Left kidney (tissue), 2 donors: ENCODE results near the gene IQCK. TPM values are rescaled to one million over a fixed set of nuclear protein-coding genes. Genes with fewer than 3 reads are reported as not detected.
A peak's percentile ranks its signal among the peaks of the same experiment; 100 is the strongest.

ENCODE experiments used
- DNase-seq: peaks from one replicate; pipeline ENCODE4 v3.0.0-alpha.2; 2013
- polyA plus RNA-seq: library from polyadenylated mRNA; unstranded; fragments of 120-200 nt; gene quantifications from one replicate; pipeline ENCODE4 v1.2.1, GENCODE V29; 2013; ENCODE audit not compliant: insufficient read length

Gene IQCK
- polyA plus RNA-seq, 1 donor: 44.7 TPM

GRCh38 chr16:19802612-19803011 is 84.5 kb downstream of the IQCK start:
- no peak for DNase-seq

DNA sequence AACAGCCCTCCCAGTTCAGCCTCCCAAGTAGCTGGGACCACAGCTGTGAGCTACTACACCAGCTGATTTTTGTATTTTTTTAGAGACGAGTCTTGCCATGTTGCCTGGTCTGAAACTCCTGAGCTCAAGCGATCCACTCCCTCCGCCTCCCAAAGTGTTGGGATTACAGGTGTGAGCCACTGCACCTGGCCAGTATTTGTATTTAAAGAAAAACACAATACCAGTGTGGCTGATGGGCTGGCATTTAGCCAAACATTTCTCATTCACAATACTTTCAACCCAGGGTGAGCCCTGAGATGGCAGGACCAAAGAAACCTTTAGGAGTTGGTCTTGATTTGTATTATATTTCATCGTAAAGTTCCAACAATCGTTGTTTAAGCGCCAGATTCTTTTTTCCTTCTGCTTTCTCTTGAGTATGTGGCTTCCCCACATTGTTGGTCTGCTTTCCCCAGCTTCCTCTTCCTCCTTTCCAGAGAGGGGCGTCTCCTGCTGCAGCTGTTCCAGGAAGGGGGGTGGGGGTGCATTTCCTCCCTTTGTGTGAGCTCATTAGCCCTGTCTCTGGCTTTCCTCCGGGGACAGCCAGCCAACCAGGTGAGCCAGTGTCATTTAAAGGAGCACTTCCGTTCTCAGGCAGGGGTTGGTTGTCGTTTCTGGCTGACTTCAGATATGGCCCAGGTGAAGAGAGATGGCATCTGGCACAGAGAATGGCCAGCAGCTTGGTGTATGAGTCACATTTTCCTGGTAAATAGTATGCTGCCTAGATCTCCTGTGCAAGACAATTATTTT is 86.7 kb downstream of the IQCK start:
- DNase-seq: no peak

- no peak for DNase-seq
Measured at GRCh38 chr16:19805459-19806162, 87.5 kb downstream of the IQCK start.

- no peak for DNase-seq
Measured at GRCh38 chr16:19808061-19808641, 90.1 kb downstream of the IQCK start.

DNA sequence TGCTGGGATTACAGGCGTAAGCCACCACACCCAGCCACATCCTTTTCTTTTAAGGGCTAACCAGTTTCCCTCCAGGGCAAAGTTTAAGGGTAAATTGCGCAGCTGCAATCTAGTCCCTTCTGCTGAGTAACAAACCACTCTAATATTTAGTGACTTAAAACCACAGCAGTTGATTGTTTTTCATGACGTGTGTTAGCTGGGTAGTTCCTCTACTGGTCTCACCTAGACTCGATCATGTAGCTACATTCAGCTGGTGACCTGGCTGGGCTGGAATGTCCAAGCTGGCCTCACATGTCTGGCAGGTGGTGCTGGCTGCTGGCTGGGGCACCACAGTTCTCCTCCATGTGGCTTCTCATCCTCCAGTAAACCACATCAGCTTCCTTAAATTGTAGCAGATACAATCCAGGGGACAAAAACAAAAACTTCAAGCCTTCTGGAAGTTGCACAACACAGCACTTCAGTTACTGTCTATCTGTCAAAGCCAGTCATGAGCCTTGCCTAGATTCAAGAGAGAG is 91.1 kb downstream of the IQCK start:
- no peak for DNase-seq

DNA sequence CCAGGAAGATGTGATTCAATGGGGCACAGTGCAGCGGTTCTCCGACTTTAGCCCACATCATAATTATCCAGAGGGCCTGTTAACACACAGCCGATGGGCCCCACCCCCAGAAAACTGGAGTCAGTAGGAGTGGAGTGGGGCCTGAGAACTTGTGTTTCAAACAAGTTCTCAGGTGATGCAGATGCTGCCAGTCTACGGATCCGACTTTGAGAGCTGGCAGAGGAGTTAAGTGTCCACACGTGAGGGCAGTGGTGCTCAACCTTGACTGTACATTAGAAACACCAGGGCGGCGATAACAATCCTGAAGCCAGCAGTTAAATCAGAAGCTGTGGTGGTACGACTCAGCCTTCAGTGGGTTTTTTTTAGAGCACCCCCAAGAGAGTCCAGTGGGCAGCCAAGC is 91.6 kb downstream of the IQCK start:
- DNase-seq: no peak

DNA sequence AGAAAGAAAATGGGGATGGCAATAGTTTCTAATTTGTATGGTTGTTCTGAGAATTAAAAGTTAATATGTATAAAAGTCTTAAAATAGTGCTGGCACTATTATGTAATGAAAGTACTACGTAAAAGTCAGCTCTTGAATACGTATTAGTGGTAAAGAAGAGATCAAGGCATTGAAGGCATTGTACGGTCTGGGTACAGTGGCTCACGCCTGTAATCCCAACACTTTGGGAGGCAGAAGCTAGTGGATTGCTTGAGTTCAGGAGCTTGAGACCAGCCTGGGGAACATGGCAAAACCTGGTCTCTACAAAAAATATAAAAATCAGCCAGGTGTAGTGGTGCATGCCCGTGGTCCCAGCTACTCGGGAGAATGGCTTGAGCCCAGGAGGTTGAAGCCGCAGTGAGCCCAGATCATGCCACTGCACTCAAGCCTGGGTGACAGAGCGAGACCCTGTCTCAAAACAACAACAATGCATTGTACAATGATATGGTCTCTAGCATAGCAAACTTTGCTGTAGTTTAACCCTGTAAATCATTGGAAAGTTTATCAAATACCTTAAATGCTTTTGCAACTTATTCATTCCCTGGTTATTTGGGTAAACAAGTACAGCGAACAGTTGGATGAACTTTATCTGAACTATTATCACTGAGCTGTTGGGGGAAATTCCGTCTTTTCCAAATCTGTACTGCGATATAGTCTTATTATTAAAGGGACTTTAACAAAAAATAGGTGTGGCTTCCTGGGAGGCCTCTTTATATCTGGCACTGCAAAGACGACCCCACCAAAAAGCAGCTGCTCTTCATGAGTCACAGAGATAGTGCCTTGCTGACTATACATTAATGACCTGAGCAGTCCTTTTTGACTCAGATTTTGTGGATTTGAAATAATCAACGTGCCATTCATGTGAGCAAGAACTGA is 93.0 kb downstream of the IQCK start:
- peak; percentile 31 for DNase-seq

GRCh38 chr16:19812986-19813385 is 94.9 kb downstream of the IQCK start:
- no peak for DNase-seq

- DNase-seq: no peak
Measured at GRCh38 chr16:19815418-19815817, 97.3 kb downstream of the IQCK start.

- no peak for DNase-seq
Measured at GRCh38 chr16:19817122-19817521, 99.1 kb downstream of the IQCK start.

DNA sequence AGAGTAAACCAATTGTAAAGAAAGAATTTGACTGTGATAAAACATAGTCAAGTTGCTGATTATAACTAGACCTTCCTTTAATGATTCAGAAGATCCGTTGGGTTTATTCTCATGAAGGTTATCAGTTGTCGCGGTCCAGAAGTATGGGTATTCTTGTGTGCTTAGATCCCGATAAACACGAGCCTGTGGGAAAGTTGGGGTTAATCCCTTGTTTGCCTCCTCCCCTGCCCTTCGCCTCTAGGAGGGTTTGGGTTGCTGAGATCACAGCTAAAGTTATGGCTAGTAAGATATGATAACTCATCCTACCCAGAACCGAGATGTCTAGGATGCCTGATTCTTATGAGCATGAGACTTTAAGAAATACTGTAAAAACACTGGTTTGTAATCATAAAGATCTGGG is 99.8 kb downstream of the IQCK start:
- no peak for DNase-seq

DNA sequence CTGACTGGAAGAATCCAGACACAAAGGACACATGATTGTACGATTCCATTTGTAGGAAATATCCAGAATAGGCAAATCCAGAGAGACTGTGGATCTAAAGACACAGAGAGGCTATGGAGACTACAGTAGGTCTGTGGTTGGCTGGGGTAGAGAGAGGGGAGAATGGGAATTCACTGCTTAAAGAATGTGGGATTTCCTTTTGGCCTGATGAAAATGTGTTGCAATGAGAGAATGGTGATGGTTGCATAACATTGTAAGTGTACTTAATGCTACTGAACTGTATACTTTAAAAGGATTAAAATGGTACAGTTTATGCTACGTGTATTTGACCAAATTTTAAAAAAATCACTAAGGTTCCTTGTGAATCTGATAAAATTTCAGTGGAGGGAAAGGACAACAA is 104.5 kb downstream of the IQCK start:
- no peak for DNase-seq

DNA sequence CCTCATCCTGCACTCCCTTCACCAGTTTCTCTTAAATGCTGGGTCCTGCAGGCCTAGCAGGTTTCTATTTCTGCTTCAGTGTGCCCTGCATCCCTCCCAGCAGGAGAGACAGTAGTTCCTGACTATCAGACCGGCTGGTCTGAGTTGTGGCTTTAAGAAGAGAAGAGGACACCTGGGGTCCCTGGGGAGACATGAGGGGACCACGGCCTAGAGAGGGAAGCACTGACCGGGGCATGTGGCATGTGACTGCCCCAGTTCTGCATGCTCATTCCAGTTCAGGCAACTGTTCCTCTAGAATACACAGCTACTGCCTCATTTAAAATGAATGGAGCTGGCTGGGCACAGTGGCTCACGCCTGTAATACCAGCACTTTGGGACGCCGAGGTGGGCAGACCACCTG is 105.3 kb downstream of the IQCK start:
- DNase-seq: no peak

DNA sequence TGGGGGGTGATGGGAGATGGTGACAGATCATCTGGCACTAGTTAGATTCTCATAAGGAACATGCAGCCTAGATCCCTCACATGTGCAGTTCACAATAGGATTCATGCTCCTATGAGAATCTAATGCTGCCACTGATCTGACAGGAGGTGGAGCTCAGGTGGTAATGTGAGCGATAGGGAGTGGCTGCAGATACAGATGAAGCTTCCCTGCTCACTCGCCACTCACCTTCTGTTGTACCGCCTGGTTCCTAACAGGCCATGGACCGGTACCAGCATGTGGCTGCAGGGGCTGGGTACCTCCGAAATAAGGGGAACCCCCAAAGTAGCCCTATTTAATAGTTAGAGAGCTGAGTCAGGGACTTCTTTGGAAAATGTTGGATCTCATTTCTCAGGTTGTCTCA is 106.1 kb downstream of the IQCK start:
- no peak for DNase-seq

DNA sequence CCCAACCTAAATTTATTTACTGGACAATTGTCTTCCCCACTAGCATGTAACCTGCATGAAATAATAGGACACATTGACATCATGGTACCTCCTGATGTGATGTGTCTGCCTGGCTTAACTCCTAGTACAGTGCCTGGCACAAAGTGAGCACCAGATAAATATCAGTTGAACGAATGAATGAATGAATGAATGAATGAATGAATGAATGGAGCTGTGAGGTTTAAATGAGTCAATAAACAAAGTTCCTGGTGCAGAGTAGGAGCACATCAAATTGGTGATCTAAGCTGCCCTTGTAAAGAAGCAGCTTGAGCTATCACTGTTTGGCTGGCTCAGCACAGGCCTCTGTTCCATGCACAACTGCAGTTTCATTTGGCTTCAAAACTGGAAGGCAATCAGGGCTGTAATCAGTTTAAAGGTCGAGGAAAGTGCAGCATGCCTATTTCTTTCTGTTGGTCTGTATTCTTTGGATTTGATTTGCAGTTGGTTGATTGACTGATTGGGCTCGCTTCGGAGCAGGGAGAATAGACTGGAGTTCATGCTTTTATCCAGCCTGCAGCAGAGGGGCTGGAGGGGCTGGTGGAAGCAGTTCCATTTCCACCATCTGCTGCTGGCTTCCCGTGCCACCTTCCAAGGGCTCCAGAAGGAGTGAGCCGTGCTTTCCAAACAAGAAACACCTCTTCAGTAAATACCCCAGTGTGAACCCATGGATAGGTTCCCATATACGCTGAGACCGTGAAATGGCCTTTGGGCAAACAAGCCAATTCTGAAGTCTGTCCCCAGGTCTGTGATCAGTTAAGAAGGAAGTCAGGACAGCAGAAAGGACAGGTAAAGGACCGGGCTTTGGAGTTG is 112.0 kb downstream of the IQCK start:
- no peak for DNase-seq

DNA sequence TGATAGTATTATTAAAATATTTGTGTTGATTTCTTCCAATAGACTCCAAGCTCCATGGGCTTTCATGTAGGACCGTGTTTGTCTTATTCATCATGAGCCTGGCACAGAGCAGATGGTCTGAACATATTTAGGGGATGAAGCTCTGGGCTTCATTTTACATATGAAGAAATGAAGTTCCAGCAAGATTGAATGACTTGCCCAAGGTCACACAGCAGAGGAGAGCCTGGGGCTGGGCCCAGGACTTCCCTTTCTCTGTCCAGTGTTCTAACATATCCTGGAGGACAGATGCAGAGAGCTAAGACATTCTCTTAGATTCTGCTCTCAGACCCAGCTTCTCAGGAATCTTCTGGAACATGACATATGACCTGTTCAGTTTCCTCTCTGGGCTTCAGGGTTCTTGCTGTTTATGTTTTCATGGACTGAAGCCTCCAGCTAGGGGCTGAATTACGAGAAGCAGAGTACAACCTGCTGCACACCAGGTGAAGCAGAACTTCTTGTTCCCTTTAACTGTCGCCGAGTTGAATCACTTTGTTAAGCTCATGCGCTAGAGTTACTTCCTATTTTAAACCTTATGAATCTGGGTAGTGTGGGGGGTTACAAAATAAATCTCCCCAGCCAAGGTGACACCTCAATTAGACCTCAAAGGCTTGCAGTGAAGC is 113.0 kb downstream of the IQCK start:
- DNase-seq: no peak

DNA sequence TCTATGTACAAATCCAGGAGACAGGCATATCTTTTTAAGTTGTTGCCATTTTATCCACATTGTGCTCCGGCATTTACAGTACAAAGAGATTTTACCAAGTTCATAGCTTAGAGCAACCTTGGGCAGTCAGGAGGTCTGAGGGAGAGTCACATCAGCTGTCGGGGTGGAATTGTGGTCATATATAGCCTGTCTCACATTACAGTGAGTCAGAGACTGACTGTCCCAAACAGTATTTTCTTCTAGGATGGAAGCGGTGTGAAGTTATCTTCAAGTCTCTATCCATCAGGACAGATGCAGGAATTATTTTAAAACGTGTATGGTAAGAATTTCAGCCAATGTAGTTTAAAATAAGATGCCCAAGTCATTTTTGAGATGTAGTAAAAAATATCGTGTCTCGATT is 113.6 kb downstream of the IQCK start:
- DNase-seq: no peak

DNA sequence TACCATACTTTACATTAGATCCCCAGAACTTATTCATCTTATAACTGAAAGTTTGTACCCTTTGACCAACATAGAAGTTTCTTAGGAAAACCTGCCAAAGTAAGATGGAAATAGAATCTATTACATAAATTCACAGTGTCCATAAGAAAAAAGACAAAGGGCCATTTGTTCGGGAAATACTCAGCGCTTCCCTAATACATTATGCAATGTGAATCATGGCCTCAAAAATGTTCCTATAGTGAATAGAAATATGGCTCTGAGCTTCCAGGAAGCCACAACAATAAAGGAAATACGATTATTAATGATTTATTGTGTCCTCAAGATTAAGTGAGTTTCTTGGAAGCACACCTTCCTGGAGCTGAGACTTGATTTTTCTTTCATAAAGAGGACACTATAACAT is 115.1 kb downstream of the IQCK start:
- DNase-seq: no peak

- DNase-seq: no peak
Measured at GRCh38 chr16:19833581-19833980, 115.5 kb downstream of the IQCK start.

GRCh38 chr16:19835196-19835595 is 117.1 kb downstream of the IQCK start:
- DNase-seq: no peak
